RWPE1 (cell line): ENCODE data around the gene BABAM2.

ENCODE experiments used
- CTCF ChIA-PET: fragments of 350-600 bp; sonication (Branson Sonifier 250); formaldehyde crosslinking; extraction: SDS; loops from one replicate; lab custom pipeline; 2021; lab: Yijun Ruan, JAX
- POLR2A ChIA-PET: fragments of 400-600 bp; formaldehyde crosslinking; extraction: SDS; loops from one replicate; lab custom pipeline; 2020; ENCODE audit warnings: antibody characterized with exemption; ENCODE audit not compliant: low non-redundant PET; lab: Yijun Ruan, JAX
- DNase-seq: peaks from one replicate; pipeline ENCODE4 v3.0.0; 2012; ENCODE audit warnings: low spot score
- H3K27ac ChIP-seq: fragments of 450-650 bp; 2 replicates; pipeline ENCODE4 v1.5.1; 2017
- TF ChIP-seq, protein P1 (sequence below): fragments of 450-650 bp; conservative IDR thresholded peaks from 2 replicates; pipeline ENCODE4 v1.5.1; 2017; ENCODE audit warnings: low read depth, mild to moderate bottlenecking

BABAM2 gene

DNA sequence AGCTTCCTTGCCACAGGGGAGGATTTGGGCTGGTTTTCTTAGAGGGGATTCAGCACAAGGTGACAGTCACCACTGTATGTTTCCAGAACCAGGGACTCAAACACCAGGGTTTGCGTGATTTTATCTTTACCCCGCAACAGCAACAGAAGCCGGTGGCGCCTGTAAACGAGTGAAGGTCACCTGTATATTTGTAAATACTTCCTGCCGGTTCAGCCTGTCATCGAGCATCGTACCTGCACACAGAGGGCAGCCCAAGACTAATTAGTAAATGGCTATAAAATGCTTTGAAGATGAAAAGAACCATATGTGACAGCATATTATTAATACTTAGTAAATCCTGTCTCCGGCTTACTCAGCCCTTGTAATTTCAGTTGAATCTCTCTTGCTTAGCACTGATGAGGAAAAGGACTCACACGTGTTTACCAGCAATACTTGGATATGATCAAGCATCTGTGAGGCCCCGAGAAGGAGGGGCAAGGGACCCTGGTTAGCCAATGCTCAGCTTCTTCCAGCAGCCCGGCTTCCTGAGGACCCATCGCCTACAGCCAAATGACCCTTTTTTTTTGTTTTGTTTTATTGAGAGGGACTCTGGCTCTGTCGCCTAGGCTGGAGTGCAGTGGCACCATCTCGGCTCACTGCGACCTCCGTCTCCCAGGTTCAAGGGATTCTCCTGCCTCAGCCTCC, 450.8 kb downstream of the BABAM2 start:
- peak overlapping the region; percentile 81 for H3K27ac ChIP-seq
- TF ChIP-seq, protein P1, sequence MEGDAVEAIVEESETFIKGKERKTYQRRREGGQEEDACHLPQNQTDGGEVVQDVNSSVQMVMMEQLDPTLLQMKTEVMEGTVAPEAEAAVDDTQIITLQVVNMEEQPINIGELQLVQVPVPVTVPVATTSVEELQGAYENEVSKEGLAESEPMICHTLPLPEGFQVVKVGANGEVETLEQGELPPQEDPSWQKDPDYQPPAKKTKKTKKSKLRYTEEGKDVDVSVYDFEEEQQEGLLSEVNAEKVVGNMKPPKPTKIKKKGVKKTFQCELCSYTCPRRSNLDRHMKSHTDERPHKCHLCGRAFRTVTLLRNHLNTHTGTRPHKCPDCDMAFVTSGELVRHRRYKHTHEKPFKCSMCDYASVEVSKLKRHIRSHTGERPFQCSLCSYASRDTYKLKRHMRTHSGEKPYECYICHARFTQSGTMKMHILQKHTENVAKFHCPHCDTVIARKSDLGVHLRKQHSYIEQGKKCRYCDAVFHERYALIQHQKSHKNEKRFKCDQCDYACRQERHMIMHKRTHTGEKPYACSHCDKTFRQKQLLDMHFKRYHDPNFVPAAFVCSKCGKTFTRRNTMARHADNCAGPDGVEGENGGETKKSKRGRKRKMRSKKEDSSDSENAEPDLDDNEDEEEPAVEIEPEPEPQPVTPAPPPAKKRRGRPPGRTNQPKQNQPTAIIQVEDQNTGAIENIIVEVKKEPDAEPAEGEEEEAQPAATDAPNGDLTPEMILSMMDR, result no peak
- CTCF ChIA-PET, result interaction anchor here (0.7 kb wide), 1 partner anchor 509 kb away, joined by 3 read pairs; no protein-coding TSS in a partner anchor
- no peak for DNase-seq
- POLR2A ChIA-PET, result interaction anchor here (0.6 kb wide), 1 partner anchor 8 kb away, joined by 3 read pairs; no protein-coding TSS in a partner anchor

- DNase-seq, result no peak
- ChIA-PET CTCF (interaction anchor here (0.7 kb wide), 1 partner anchor 510 kb away, joined by 3 read pairs; no protein-coding TSS in a partner anchor), POLR2A (interaction anchor here (0.7 kb wide), 1 partner anchor 8 kb away, joined by 3 read pairs; no protein-coding TSS in a partner anchor)
- TF ChIP-seq, protein P1, result no peak
- H3K27ac ChIP-seq, result peak overlapping the region; percentile 69
These were observed 451.8 kb downstream of the BABAM2 start for GRCh38 chr2:28342081-28342967.

DNA sequence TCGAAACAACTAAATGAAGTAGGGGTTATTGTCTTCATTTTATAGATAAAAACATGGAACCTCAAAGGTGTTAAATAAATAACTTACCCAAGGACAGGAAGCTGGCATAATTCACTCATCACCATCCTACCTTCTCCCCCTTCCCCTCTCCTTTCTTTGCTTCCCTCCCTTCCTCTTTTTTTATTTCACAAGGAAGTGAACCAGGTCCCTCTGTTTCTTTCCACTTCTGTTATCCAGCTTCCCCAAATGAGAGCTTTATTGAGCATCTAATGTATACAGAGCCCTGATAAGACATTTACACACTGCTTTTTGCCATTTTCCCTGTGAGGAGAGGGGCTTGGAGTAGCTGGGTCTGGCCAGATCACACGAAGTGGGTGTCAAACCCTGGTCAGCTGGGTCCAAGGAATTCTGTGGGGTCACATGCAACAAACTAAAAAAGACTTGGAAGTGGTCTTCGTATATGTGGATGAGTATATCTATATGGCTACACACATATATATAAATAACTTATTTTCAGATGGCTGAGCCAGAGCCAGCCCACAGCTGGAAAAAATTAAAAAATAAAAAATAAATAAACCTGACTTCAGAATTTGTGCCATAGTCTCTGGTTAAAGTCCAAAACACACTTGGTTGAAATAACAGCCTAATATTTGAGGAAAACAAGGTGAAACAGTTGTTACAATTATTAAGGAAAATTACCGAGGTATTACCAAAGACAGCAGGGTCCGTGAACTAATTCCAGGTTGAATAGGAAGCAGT, 452.8 kb downstream of the BABAM2 start:
- H3K27ac ChIP-seq, result no peak overlapping the region
- POLR2A ChIA-PET, result no interaction called here
- CTCF ChIA-PET, result interaction anchor here (0.6 kb wide), 1 partner anchor 67 kb away, joined by 3 read pairs; no protein-coding TSS in a partner anchor
- TF ChIP-seq, protein P1, result no peak
- no peak for DNase-seq

DNA sequence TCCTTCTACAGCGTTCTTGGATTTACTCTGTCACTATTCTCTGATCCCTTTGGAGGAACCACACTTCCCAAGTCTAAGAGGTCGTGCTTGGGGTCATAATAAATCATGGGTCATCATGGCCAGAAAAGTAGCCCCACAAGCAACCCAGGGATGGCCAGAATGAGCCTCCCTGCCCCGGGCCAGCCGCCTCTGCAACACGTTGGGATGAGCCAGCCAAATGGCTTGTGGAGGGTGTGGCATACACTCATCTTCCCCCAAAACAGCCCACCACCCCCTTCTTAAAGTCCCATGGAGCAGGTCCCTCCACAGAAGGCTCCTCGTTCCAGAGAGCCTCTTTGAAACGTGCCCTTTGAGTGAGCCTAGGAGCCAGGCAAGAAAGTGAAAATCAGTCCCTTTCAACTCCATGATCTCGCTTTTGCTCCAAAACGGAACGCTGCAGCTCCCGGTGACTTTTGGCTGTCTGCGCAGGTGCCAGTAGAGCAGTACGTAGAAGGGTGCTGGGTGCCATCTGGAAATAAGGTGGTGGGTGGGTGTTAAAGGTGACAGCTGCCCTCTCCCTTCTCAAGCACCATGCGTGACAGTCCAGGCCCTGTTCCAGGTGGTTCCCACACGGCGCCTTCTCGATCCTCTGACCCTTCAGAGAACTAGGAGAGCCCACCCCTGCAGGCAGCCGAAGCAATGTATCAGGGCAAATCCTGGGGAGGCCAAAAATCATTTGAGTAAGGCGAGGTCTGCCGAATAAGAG, 453.6 kb downstream of the BABAM2 start:
- no peak overlapping the region for H3K27ac ChIP-seq
- ChIA-PET CTCF (interaction anchor here (0.6 kb wide), 1 partner anchor 68 kb away, joined by 3 read pairs; no protein-coding TSS in a partner anchor), POLR2A (no interaction called here)
- TF ChIP-seq, protein P1, result no peak
- DNase-seq, result no peak

DNA sequence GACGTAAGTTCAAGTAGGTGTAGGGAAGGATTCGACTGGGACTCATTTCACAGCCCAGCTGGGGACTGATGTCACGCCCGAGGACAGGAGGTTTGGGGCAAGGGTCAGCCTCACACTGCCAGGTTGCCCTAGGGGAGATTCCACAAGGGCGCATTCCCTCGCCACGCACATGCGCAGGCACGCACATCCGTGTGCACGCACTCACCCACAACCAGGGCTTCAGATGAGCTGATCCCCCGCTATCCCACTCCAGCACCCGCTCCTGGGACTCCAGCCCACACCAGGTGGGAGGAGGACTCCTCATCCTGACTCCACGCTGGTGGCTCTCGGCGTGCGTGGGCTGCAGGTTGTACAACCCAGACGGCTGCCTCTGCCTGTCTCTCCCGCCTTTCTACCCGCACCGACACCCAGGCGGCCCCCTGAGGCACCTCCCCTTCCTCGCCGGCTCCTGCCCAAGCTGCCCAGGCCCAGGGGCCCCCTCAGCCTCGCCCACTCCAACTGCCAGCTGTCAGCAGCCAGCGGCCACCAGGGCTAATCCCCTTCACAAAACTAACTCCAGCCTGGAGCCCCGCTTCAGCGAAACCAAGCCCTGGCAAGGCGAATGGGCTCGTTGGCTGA, 454.3 kb downstream of the BABAM2 start:
- DNase-seq, result no peak
- 0 out of 2 replicates have a peak overlapping the region, but pooled peaks have one; percentile 6 for H3K27ac ChIP-seq
- CTCF ChIA-PET, result no interaction called here
- TF ChIP-seq, protein P1, result no peak
- POLR2A ChIA-PET, result no interaction called here
